IPS-20b (cell line): Measurements from ENCODE around the gene ATP9A.

Experiments used
- H3K27ac ChIP-seq: one replicate; pipeline ENCODE4 v1.5.1; 2013; ENCODE audit warnings: low read length
- H3K27me3 ChIP-seq: 2 replicates; pipeline ENCODE4 v1.6.1; 2013; ENCODE audit warnings: mild to moderate bottlenecking, low read length, inconsistent platforms; ENCODE audit not compliant: insufficient read depth
- H3K36me3 ChIP-seq: 2 replicates; pipeline ENCODE4 v1.6.1; 2013; ENCODE audit warnings: low read depth, mild to moderate bottlenecking, inconsistent platforms, low read length, moderate library complexity; ENCODE audit not compliant: insufficient read depth
- H3K4me1 ChIP-seq: 2 replicates; pipeline ENCODE4 v1.6.1; 2013; ENCODE audit warnings: mild to moderate bottlenecking, control low read depth, inconsistent platforms, low read length, moderate library complexity; ENCODE audit not compliant: insufficient read depth
- H3K4me3 ChIP-seq: 2 replicates; pipeline ENCODE4 v1.5.1; 2013; ENCODE audit warnings: mild to moderate bottlenecking, low read length, inconsistent platforms
- H3K9ac ChIP-seq: 2 replicates; pipeline ENCODE4 v1.6.1; 2013; ENCODE audit warnings: low read depth, mild to moderate bottlenecking, inconsistent platforms, low read length, moderate library complexity
- H3K9me3 ChIP-seq: 2 replicates; pipeline ENCODE4 v1.6.1; 2013; ENCODE audit warnings: mild to moderate bottlenecking, low read depth, low read length, inconsistent platforms; ENCODE audit not compliant: insufficient read depth

The ATP9A gene

GRCh38 chr20:51639206-51639832 is 128.9 kb downstream of the ATP9A start:
- Histone ChIP-seq H3K4me3 (no peak overlapping the region), H3K36me3 (no peaks in the 10 kb centered on the region), H3K27ac (no peak overlapping the region), H3K4me1 (no peaks in the 10 kb centered on the region), H3K27me3 (no peaks in the 10 kb centered on the region), H3K9ac (no peak overlapping the region), H3K9me3 (no peaks in the 10 kb centered on the region)

GRCh38 chr20:51637241-51637640 is 130.9 kb downstream of the ATP9A start:
- no peak overlapping the region for H3K4me3 ChIP-seq
- H3K9ac ChIP-seq = no peak overlapping the region
- no peaks in the 10 kb centered on the region for H3K27me3 ChIP-seq
- H3K4me1 ChIP-seq = no peaks in the 10 kb centered on the region
- no peak overlapping the region for H3K27ac ChIP-seq
- no peaks in the 10 kb centered on the region for H3K9me3 ChIP-seq
- H3K36me3 ChIP-seq = no peaks in the 10 kb centered on the region

- Histone ChIP-seq H3K9me3 (no peaks in the 10 kb centered on the region), H3K9ac (no peak overlapping the region), H3K4me1 (no peaks in the 10 kb centered on the region)
These were observed 132.1 kb downstream of the ATP9A start for GRCh38 chr20:51636123-51636522.

DNA sequence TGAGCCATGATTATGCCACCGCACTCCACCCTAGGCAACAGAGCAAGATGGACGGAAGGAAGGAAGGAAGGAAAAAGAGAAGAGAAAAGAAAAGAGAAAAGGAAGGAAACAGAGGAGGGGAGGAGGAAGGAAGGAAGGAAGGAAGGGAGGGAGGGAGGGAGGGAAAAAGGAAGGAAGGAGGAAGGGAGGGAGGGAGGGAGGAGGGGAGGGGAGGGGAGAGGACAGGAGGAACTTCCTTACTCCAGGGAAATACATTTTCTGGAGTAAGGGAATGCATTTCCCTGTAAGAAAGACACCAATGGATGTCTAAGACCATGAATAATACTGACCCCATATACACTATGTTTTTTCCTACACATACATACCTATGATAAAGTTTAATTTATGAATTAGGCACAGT is 132.5 kb downstream of the ATP9A start:
- Histone ChIP-seq H3K36me3 (no peaks in the 10 kb centered on the region), H3K4me1 (no peaks in the 10 kb centered on the region), H3K27ac (no peak overlapping the region), H3K9me3 (no peaks in the 10 kb centered on the region), H3K27me3 (no peaks in the 10 kb centered on the region), H3K4me3 (no peak overlapping the region), H3K9ac (no peak overlapping the region)

More at GRCh38 chr20:51636123-51636522, 132.1 kb downstream of the ATP9A start:
- Histone ChIP-seq H3K4me3 (no peak overlapping the region), H3K27ac (no peak overlapping the region), H3K27me3 (no peaks in the 10 kb centered on the region), H3K36me3 (no peaks in the 10 kb centered on the region)

DNA sequence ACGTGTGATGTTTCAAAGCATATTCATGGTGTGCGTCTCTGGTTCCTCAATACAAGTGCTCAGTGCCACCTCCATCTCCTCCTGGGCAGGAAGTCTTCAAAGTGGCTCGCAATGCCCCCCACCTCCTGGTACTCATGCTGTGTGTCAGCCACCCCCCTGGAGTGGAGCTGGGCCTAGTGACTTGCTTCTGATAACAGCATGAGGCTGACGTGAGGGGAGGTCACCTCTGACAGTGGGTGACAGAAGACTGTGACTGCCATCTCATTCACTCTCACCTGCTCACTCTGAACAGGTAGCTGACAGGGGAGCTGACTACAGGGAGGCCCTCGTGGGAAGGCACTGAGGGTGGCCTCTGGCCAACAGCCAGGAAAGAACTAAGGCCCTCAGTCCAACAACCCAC is 133.3 kb downstream of the ATP9A start:
- H3K27ac ChIP-seq = no peak overlapping the region
- H3K36me3 ChIP-seq = no peaks in the 10 kb centered on the region
- no peak overlapping the region for H3K4me3 ChIP-seq
- no peaks in the 10 kb centered on the region for H3K27me3 ChIP-seq
- H3K9ac ChIP-seq = no peak overlapping the region
- no peaks in the 10 kb centered on the region for H3K9me3 ChIP-seq
- no peaks in the 10 kb centered on the region for H3K4me1 ChIP-seq

- H3K27me3 ChIP-seq = no peaks in the 10 kb centered on the region
- H3K27ac ChIP-seq = no peak overlapping the region
- H3K9ac ChIP-seq = no peak overlapping the region
- no peak overlapping the region for H3K4me3 ChIP-seq
- no peaks in the 10 kb centered on the region for H3K36me3 ChIP-seq
- no peaks in the 10 kb centered on the region for H3K4me1 ChIP-seq
- H3K9me3 ChIP-seq = no peaks in the 10 kb centered on the region
These were observed 133.9 kb downstream of the ATP9A start for GRCh38 chr20:51634257-51634656.

DNA sequence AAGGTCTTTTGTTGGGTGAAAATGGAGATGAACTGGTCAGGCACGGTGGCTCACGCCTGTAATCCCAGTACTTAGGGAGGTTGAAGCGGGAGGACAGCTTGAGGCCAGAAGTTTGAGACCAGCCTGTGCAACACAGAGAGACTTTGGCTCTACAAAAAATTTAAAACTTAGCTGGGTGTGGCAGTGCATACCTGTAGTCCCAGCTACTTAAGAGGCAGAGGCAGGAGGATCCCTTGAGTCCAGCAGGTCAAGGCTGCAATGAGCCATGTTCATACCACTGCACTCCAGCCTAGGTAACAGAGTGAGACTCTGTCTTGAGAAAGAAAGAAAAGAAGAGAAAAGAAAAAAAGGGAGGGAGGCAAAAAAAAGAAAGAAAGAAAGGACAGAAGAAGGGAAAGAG is 134.8 kb downstream of the ATP9A start:
- H3K9ac ChIP-seq = no peak overlapping the region
- no peaks in the 10 kb centered on the region for H3K27me3 ChIP-seq
- H3K9me3 ChIP-seq = no peaks in the 10 kb centered on the region
- H3K4me3 ChIP-seq = no peak overlapping the region
- H3K27ac ChIP-seq = no peak overlapping the region
- no peaks in the 10 kb centered on the region for H3K4me1 ChIP-seq
- H3K36me3 ChIP-seq = no peaks in the 10 kb centered on the region

DNA sequence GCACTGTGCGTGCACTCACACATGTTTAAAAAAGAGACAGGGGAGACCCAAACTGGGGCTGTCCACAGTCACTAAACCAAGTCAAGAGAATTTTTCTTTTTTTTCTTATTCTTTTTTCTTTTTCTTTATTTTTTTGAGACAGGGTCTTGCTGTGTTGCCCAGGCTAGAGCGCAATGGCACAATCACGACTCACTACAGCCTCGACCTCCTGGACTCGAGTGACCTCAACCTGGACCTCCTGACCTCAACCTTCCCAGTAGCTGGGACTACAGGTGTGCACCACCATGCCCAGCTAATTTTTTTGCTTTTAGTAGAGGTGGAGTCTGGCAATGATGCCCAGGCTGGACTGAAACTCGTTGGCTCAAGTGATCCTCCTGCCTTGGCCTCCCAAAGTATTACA is 136.2 kb downstream of the ATP9A start:
- Histone ChIP-seq H3K9ac (no peak overlapping the region), H3K4me1 (no peaks in the 10 kb centered on the region), H3K27me3 (no peaks in the 10 kb centered on the region), H3K27ac (no peak overlapping the region), H3K4me3 (no peak overlapping the region), H3K9me3 (no peaks in the 10 kb centered on the region), H3K36me3 (no peaks in the 10 kb centered on the region)

DNA sequence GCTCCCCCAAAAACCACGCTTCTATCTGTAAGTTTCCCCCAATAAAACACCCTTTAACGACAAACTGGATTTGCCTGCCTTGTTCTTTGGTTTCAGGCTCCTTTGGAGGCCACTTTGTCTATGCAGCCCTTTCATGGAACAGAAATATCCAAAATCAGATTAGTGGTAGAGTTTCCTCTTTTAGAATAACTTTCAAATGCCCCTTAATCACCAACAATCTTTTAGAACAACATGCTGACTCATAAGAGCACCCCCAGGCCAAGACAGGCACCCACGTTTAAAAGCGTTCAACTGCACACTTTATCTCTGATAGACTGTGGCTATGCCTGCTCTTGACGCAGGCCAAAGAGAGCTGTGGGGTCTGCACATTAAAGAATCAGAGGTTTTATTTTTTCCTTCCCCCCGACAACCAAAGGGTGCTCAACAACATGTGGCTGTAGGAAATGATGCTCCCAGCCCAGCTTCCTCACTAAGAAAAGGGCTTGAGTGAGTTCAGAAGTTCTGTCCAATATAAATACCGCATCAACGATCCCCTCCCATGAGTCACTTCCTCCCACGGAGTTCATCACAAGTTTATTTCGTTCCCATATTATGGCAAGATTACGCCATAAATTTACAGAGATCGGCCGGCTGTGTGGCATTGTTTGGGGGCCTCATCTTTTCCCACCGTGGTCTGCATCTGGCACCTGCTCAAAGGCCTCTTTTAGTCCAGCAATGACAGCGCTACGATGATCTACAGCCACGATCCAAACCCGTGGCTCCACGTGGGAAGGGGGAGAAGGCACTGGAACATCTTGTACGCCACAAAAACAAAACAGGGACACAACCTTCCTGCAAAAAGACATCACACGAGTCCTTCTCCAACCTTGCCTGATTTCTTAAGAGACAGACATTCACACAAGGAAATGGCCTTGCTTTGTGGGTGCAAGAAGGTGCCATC is 136.9 kb downstream of the ATP9A start:
- H3K4me3 ChIP-seq = no peak overlapping the region
- no peaks in the 10 kb centered on the region for H3K9me3 ChIP-seq
- no peaks in the 10 kb centered on the region for H3K36me3 ChIP-seq
- H3K27me3 ChIP-seq = no peaks in the 10 kb centered on the region
- no peaks in the 10 kb centered on the region for H3K4me1 ChIP-seq
- H3K9ac ChIP-seq = no peak overlapping the region
- H3K27ac ChIP-seq = no peak overlapping the region

DNA sequence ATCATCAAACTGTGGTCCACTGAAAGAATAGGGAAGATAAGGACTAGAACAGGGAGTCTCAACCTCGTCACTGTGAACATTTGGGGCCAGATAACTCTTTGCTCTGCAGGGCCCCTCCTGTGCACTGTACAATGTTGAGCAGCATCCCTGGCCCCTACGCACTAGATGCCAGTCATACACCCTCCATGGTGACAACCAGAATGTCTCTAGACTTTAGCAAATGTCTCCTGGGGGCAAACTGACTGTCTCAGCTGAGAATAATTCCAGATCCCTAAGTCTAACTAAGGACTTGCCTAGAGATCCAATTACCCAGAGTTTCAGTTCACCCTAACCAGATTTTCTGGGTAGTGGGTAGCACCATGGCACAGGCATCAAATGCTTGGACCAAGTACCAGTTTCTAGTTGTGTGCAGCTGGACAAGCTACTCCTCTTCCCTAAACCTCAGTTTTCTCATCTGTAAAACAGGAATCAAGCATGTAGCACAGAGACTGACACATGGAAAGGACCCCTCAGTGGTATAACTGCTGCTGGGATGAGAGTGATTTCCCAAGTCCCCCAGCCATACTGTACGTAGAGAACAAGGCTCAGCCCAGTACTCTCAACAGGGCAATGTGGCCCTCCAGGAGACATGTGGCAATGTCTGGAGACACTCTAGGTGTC is 138.7 kb downstream of the ATP9A start:
- H3K4me3 ChIP-seq = no peak overlapping the region
- H3K36me3 ChIP-seq = no peaks in the 10 kb centered on the region
- no peaks in the 10 kb centered on the region for H3K4me1 ChIP-seq
- no peaks in the 10 kb centered on the region for H3K27me3 ChIP-seq
- no peak overlapping the region for H3K27ac ChIP-seq
- no peak overlapping the region for H3K9ac ChIP-seq
- no peaks in the 10 kb centered on the region for H3K9me3 ChIP-seq

DNA sequence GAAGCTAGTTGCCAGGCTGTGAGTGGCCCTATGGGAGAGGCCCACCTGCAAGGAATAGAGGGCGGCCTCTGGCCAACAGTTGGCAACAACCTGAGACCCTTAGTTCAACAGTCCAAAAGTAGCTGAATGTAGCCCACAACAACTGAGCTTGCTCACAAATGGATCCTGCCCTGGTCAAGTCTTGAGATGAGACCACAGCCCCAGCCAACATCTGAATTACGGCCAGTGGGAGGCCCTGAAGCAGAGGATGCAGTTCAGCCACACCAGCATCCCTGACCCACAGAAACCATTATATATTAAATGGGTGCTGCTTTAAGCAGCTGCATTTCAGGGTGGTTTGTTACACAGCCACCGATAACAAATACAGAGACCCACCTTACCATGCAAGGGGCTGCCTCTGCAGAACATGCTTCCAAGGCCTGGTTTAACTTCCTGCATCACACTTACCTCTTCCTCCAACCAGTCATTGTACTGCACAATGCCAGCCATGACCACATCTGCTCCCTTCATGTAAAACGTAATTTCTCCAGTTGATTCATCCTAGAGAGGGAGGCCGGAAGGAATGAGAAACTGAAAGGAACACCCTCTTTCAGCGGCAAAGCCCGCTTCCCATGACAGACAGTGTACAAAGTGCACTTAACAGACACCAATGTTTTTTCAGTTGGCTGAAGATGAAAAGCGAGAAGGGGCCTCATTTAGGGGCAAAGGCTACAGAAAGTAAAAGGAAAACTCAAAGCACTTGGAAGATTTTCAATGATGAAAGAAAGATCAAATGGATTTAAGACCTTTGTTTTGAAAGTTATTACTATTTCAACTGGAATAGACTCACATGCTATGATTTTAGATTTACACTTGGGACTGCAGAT is 139.4 kb downstream of the ATP9A start:
- H3K4me3 ChIP-seq = no peak overlapping the region

More for the DNA sequence above, 139.4 kb downstream of the ATP9A start:
- Histone ChIP-seq H3K27me3 (no peaks in the 10 kb centered on the region), H3K9me3 (no peaks in the 10 kb centered on the region), H3K4me1 (no peaks in the 10 kb centered on the region), H3K36me3 (no peaks in the 10 kb centered on the region), H3K9ac (no peak overlapping the region), H3K27ac (no peak overlapping the region)
